NT2/D1 (cell line): ENCODE results near the gene IGF2R.

Experiments
- DNase-seq: peaks from one replicate; pipeline ENCODE4 v3.0.0-alpha.2; 2011; ENCODE audit warnings: low read depth, low spot score
- H3K27me3 ChIP-seq: 2 replicates; pipeline ENCODE4 v1.6.0; 2011; ENCODE audit warnings: mild to moderate bottlenecking; ENCODE audit not compliant: insufficient read length, insufficient read depth
- H3K36me3 ChIP-seq: 2 replicates; pipeline ENCODE4 v1.6.1; 2011; ENCODE audit warnings: mild to moderate bottlenecking, low read length, mixed read lengths; ENCODE audit not compliant: insufficient read depth, insufficient read length
- H3K4me1 ChIP-seq: 2 replicates; pipeline ENCODE4 v1.5.1; 2011; ENCODE audit not compliant: insufficient read depth, insufficient read length
- H3K4me3 ChIP-seq: 2 replicates; pipeline ENCODE4 v1.5.1; 2011; ENCODE audit warnings: low read depth; ENCODE audit not compliant: insufficient read length
- H3K9ac ChIP-seq: 2 replicates; pipeline ENCODE4 v1.6.0; 2011; ENCODE audit warnings: low read depth; ENCODE audit not compliant: insufficient read length
- H3K9me3 ChIP-seq: 2 replicates; pipeline ENCODE4 v1.5.1; 2011; ENCODE audit warnings: mild to moderate bottlenecking, low read length; ENCODE audit not compliant: insufficient read depth
- SUZ12 ChIP-seq: IDR thresholded peaks from 2 replicates; pipeline ENCODE4 v1.6.1; 2011; ENCODE audit not compliant: insufficient read length, insufficient read depth; ENCODE audit errors: extremely low read depth
- YY1 ChIP-seq: IDR thresholded peaks from 2 replicates; pipeline ENCODE4 v1.6.1; 2011; ENCODE audit not compliant: insufficient read length, insufficient read depth
- ZNF274 ChIP-seq: IDR thresholded peaks from 2 replicates; pipeline ENCODE4 v1.6.1; 2011; ENCODE audit warnings: mild to moderate bottlenecking, low read depth, low read length

Gene IGF2R

DNA sequence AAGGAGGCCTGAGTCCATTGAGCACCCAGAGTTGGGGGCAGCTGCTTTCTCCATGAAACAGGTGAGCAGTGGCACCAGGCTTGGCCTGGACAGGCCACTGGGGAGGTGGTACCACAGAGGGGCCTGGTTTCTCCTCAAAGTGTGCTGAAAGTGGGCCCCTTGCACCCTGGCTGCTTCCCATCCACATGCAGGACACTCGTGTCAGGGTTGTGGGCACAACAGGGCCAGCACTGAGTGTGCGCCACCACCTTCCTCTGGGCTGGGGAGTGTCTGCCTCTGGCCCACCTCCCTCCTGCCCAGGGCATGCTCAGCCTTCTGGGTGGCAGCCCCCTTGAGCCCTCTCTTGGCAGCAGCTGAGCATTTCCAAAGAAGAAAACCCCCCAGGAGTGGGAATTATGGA lies 147.5 kb downstream of the IGF2R start:
- Histone ChIP-seq H3K4me3 (no peak overlapping the region), H3K4me1 (no peaks in the 10 kb centered on the region), H3K27me3 (no peaks in the 10 kb centered on the region), H3K9me3 (peaks cover 21% of the 10 kb centered on the region; the same call in 1 of the 2 replicates), H3K36me3 (peaks cover 3% of the 10 kb centered on the region), H3K9ac (no peak overlapping the region)
- TF ChIP-seq ZNF274 = no peak
- no peak for TF ChIP-seq YY1
- TF ChIP-seq SUZ12 = no peak
- DNase-seq = no peak

- H3K9me3 ChIP-seq = peaks cover 21% of the 10 kb centered on the region; the same call in 1 of the 2 replicates
Observed at GRCh38 chr6:160117137-160117536, 148.3 kb downstream of the IGF2R start.

GRCh38 chr6:160118620-160119229 lies 149.8 kb downstream of the IGF2R start:
- peaks cover 21% of the 10 kb centered on the region; the same call in 1 of the 2 replicates for H3K9me3 ChIP-seq
- H3K9ac ChIP-seq = no peak overlapping the region
- TF ChIP-seq SUZ12 (no peak), ZNF274 (no peak), YY1 (no peak)
- no peak for DNase-seq
- no peaks in the 10 kb centered on the region for H3K27me3 ChIP-seq
- H3K36me3 ChIP-seq = peaks cover 3% of the 10 kb centered on the region
- H3K4me3 ChIP-seq = no peak overlapping the region
- no peaks in the 10 kb centered on the region for H3K4me1 ChIP-seq

More at GRCh38 chr6:160117137-160117536, 148.3 kb downstream of the IGF2R start:
- Histone ChIP-seq H3K9ac (no peak overlapping the region), H3K4me3 (no peak overlapping the region), H3K27me3 (no peaks in the 10 kb centered on the region), H3K36me3 (peaks cover 3% of the 10 kb centered on the region), H3K4me1 (no peaks in the 10 kb centered on the region)
- DNase-seq = no peak
- TF ChIP-seq ZNF274 (no peak), YY1 (no peak), SUZ12 (no peak)

GRCh38 chr6:160120087-160120486 lies 151.2 kb downstream of the IGF2R start:
- TF ChIP-seq SUZ12 (no peak), ZNF274 (no peak), YY1 (no peak)

DNA sequence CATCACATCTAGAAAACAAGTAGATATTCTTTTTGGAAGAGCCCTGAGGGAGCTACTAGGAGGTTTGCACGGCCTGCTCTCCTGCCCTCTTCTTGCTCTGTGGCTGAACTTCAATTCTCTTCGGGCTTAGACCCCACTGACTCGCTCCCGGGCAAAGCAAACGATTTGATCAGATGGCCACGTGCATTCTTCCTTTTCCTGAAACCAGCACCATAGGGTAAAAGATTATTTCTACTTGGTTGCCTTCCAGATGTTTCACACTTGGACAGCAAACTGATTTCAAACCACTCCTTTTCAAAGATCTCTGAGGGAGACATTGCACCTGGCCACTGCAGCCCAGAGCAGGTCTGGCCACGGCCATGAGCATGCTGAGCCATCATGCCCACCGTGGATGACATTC lies 152.7 kb downstream of the IGF2R start, which contains the start of gene SLC22A1:
TSS of gene SLC22A1 (plus strand) at position 258 of the 400 bp plus-strand sequence. CDS start at position 379, 121 bp downstream.
- no peak for DNase-seq
- peaks cover 3% of the 10 kb centered on the region for H3K36me3 ChIP-seq
- H3K4me3 ChIP-seq = no peak within 1 kb of the TSS
- peaks cover 21% of the 10 kb centered on the region; the same call in 1 of the 2 replicates for H3K9me3 ChIP-seq
- no peaks in the 10 kb centered on the region for H3K4me1 ChIP-seq
- H3K9ac ChIP-seq = no peak within 1 kb of the TSS
- no peaks in the 10 kb centered on the region for H3K27me3 ChIP-seq
- TF ChIP-seq ZNF274 (no peak), YY1 (no peak), SUZ12 (no peak)

More at GRCh38 chr6:160120087-160120486, 151.2 kb downstream of the IGF2R start:
- H3K9me3 ChIP-seq = peaks cover 21% of the 10 kb centered on the region; the same call in 1 of the 2 replicates
- H3K27me3 ChIP-seq = no peaks in the 10 kb centered on the region
- no peak overlapping the region for H3K9ac ChIP-seq
- H3K36me3 ChIP-seq = peaks cover 3% of the 10 kb centered on the region
- no peak overlapping the region for H3K4me3 ChIP-seq
- no peak for DNase-seq
- no peaks in the 10 kb centered on the region for H3K4me1 ChIP-seq

DNA sequence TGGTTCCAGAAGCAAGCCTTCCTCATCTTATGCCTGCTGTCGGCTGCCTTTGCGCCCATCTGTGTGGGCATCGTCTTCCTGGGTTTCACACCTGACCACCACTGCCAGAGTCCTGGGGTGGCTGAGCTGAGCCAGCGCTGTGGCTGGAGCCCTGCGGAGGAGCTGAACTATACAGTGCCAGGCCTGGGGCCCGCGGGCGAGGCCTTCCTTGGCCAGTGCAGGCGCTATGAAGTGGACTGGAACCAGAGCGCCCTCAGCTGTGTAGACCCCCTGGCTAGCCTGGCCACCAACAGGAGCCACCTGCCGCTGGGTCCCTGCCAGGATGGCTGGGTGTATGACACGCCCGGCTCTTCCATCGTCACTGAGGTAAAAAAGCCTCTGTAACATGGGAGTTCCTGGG lies 153.1 kb downstream of the IGF2R start:
- Histone ChIP-seq H3K4me3 (no peak overlapping the region), H3K27me3 (no peaks in the 10 kb centered on the region), H3K9ac (no peak overlapping the region), H3K36me3 (peaks cover 3% of the 10 kb centered on the region), H3K9me3 (peaks cover 19% of the 10 kb centered on the region; the same call in 1 of the 2 replicates), H3K4me1 (no peaks in the 10 kb centered on the region)
- TF ChIP-seq YY1 (no peak), ZNF274 (no peak), SUZ12 (no peak)
- no peak for DNase-seq

- Histone ChIP-seq H3K4me1 (no peaks in the 10 kb centered on the region), H3K27me3 (no peaks in the 10 kb centered on the region), H3K9ac (no peak overlapping the region), H3K36me3 (no peaks in the 10 kb centered on the region), H3K9me3 (peaks cover 11% of the 10 kb centered on the region; the same call in 1 of the 2 replicates), H3K4me3 (no peak overlapping the region)
- TF ChIP-seq YY1 = no peak
- TF ChIP-seq ZNF274 = no peak
- TF ChIP-seq SUZ12 = no peak
- no peak for DNase-seq
Observed at GRCh38 chr6:160122744-160123143, 153.9 kb downstream of the IGF2R start.
